MG63 (cell line): Measurements from ENCODE around the gene BANP. TPM values are rescaled to one million over a fixed set of nuclear protein-coding genes. Genes with fewer than 3 reads are reported as not detected.
"Not testable (repeated sequence)": the region's sequence is repeated elsewhere in the genome, so short reads cannot be mapped to it uniquely, and the experiment has no call there.

Experiments
- DNase-seq: peaks from one replicate; pipeline ENCODE4 v3.0.0-alpha.2; 2020
- H3K27me3 ChIP-seq: fragments of 250-450 bp; sonication (Bioruptor Pico); 2 replicates; pipeline ENCODE4 v1.5.1; 2020; ENCODE audit warnings: mild to moderate bottlenecking, moderate library complexity
- H3K36me3 ChIP-seq: fragments of 250-450 bp; sonication (Bioruptor Pico); 2 replicates; pipeline ENCODE4 v1.5.1; 2020; ENCODE audit warnings: mild to moderate bottlenecking, moderate library complexity
- H3K4me3 ChIP-seq: fragments of 250-450 bp; sonication (Bioruptor Pico); 2 replicates; pipeline ENCODE4 v1.5.1; 2020; ENCODE audit warnings: mild to moderate bottlenecking, moderate library complexity
- H3K9me3 ChIP-seq: fragments of 250-450 bp; sonication (Bioruptor Pico); 2 replicates; pipeline ENCODE4 v1.5.1; 2020; ENCODE audit warnings: mild to moderate bottlenecking, moderate library complexity
- total RNA-seq: library from RNA; depleted of rRNA; stranded (reverse); fragments of >200 nt; shearing (Covaris generic); gene quantifications from 2 replicates; pipeline ENCODE4 v1.2.3, GENCODE V29; 2014; ENCODE audit warnings: low replicate concordance

Gene BANP
- total RNA-seq, 1 experiment from 2014 or later, result 30.4 TPM

DNA sequence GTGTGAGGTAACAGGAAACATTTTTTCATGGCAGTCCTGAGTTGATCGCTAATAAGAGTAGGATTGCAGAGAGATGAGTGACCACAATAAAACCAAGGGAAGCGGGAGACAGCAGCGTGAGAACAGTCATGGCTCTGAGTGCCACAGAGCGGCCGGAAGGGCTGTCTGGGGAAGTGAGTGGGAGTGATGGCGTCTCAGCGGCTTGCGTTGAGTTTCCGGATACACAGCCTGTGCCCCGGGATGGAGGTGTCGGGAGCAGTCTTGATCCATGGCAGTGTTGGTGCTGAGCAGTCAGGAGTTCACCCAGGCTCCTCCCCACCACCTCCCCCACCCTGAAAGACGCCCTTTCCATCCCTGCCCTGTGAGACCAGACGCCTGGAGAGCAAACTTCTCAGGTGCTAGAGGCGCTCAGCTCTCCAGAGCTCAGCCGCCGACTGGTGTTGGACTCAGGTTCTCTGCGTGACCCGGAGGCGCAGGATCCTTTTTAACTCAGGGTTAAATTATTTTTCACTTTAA, 59.8 kb downstream of the BANP start:
- H3K27me3 ChIP-seq, result no peaks in the 10 kb centered on the region
- no peak overlapping the region for H3K4me3 ChIP-seq
- peaks cover 5% of the 10 kb centered on the region; the same call in 1 of the 2 replicates for H3K36me3 ChIP-seq
- no peaks in the 10 kb centered on the region for H3K9me3 ChIP-seq
- no peak for DNase-seq

GRCh38 chr16:88012360-88012759, 61.1 kb downstream of the BANP start:
- no peaks in the 10 kb centered on the region for H3K27me3 ChIP-seq
- H3K36me3 ChIP-seq, result peaks cover 3% of the 10 kb centered on the region; the same call in 1 of the 2 replicates
- no peak for DNase-seq
- H3K4me3 ChIP-seq, result no peak overlapping the region
- no peaks in the 10 kb centered on the region for H3K9me3 ChIP-seq

GRCh38 chr16:88013091-88013609, 61.9 kb downstream of the BANP start:
- peaks cover 3% of the 10 kb centered on the region; the same call in 1 of the 2 replicates for H3K36me3 ChIP-seq
- no peak overlapping the region for H3K4me3 ChIP-seq
- H3K27me3 ChIP-seq, result no peaks in the 10 kb centered on the region
- no peak for DNase-seq
- H3K9me3 ChIP-seq, result no peaks in the 10 kb centered on the region

DNA sequence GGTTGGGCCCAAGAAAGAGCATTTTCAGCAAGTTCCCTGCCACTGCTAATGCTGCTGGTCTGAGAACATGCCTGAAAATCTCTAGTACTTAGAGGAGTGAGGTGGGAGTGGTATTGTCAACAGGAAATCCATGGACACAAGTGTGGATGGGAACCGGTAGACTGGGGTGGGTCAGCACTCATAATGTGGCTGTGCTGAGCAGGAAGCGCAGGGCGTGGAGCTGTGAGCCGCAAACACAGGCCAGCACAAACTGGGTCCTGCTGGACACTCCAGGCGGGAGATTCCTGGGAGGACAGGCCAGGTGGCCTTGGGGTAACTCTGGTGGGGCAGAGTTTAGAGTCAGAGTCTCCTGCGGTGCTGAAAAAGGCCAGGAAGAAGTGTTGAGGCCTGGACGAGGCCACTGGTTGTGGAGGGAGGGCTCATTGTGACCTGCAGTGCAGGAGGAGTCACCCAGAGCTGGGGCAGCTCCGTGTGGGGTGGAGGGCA, 62.6 kb downstream of the BANP start:
- Histone ChIP-seq H3K4me3 (no peak overlapping the region), H3K36me3 (peaks cover 2% of the 10 kb centered on the region; the same call in 1 of the 2 replicates), H3K9me3 (no peaks in the 10 kb centered on the region), H3K27me3 (no peaks in the 10 kb centered on the region)
- no peak for DNase-seq

DNA sequence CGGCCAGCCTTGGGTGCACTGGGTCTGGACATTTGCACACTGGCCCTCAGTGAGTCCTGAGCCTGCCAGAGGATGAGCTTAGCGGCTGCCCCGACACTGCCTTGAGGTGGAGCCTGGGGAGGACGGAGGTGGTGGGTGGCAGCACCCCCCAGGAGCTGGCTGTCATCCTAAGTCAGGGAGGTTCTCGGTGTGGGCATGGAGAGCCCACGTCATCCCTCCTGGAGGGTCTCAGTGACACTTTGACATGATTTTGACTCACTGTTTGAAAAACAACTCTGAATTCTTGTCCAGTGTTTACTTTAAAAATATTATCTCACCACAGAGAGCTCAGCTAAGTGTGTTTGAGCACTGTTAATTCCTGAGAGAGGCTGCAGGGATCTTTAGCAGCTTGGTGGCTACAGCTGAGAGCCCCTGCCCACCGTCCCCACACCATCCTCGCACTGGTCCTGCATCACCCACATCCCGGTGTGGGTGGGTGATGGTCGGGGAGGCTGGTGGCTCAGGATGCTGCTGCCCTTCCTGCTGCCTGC, 63.1 kb downstream of the BANP start:
- peak; percentile 26 for DNase-seq
- Histone ChIP-seq H3K4me3 (no peak overlapping the region), H3K36me3 (no peaks in the 10 kb centered on the region), H3K27me3 (no peaks in the 10 kb centered on the region), H3K9me3 (no peaks in the 10 kb centered on the region)

- no peak for DNase-seq
- no peaks in the 10 kb centered on the region for H3K9me3 ChIP-seq
- no peaks in the 10 kb centered on the region for H3K27me3 ChIP-seq
- H3K4me3 ChIP-seq, result no peak overlapping the region
- no peaks in the 10 kb centered on the region for H3K36me3 ChIP-seq
Observed at GRCh38 chr16:88014954-88015805, 63.9 kb downstream of the BANP start.

GRCh38 chr16:88015806-88016140, 64.5 kb downstream of the BANP start:
- H3K4me3 ChIP-seq, result no peak overlapping the region
- H3K36me3 ChIP-seq, result no peaks in the 10 kb centered on the region
- DNase-seq, result no peak
- H3K27me3 ChIP-seq, result no peaks in the 10 kb centered on the region
- no peaks in the 10 kb centered on the region for H3K9me3 ChIP-seq

DNA sequence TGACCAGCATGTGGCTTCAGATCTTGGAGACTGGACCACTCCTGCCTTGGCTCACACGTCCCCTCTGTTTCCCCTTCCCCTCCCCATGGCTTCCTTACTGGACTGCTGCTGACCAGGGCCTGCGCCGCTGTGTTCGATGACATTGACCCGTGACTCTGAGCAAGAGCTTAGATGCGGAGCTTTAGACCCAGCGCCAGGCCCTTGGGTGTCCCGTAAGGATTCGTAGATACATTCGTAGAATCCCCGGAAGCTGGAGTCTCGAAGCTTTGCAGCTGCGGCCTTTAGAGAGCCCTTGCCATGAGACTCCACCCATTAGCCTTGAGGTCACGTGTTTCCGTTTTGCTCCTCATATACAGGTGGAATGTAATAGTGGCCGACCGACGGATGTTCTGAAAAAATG, 65.2 kb downstream of the BANP start:
- H3K36me3 ChIP-seq, H3K27me3 ChIP-seq, H3K4me3 ChIP-seq, DNase-seq, H3K9me3 ChIP-seq: not testable (repeated sequence)

- no peaks in the 10 kb centered on the region for H3K36me3 ChIP-seq
- H3K4me3 ChIP-seq, result no peak overlapping the region
- no peaks in the 10 kb centered on the region for H3K9me3 ChIP-seq
- DNase-seq, result no peak
- H3K27me3 ChIP-seq, result no peaks in the 10 kb centered on the region
Observed at GRCh38 chr16:88016964-88017363, 65.7 kb downstream of the BANP start.

GRCh38 chr16:88017587-88018101, 66.4 kb downstream of the BANP start:
- H3K27me3 ChIP-seq, result no peaks in the 10 kb centered on the region
- no peak overlapping the region for H3K4me3 ChIP-seq
- DNase-seq, result no peak
- H3K36me3 ChIP-seq, result no peaks in the 10 kb centered on the region; the same call in 1 of the 2 replicates
- no peaks in the 10 kb centered on the region for H3K9me3 ChIP-seq

- not testable (repeated sequence) for H3K9me3 ChIP-seq, DNase-seq, H3K36me3 ChIP-seq, H3K4me3 ChIP-seq, H3K27me3 ChIP-seq
Observed at GRCh38 chr16:88018382-88018781, 67.1 kb downstream of the BANP start.

GRCh38 chr16:88019041-88019820, 68.0 kb downstream of the BANP start:
- not testable (repeated sequence) for DNase-seq, H3K4me3 ChIP-seq, H3K9me3 ChIP-seq, H3K27me3 ChIP-seq, H3K36me3 ChIP-seq

DNA sequence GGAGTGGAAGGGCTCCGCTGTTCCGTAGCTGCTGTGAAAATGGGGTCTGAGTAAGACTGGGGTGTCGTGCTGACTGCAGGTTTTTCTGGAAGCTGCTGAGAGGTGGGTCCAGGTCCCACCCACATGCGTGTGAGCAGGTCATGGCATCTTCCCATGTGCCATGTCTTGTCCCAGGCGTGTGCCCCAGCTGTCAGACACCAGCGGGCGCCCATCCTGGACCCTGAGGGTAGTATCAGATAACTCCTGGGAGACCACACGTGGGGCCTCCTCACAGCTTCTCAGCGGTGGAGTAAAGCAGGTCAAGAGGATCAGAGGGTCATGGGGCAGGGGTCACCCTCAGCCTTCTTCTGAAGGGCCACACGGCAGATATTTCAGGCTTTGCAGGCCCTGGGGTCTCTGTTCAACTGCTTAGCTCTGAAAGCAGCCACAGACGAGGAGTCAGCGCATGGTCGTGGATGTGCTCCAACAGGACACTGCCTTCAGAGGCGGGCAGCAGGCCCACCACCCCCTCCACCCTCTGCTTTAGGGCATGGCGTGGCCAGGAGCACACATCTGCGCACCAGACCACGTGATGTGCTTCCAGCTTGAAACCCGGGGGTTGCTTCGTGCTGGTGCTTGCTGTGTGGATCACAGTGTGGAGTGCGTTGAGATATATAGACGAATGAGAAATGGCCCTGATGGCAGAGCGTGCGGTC, 68.7 kb downstream of the BANP start:
- DNase-seq, result no peak
- no peaks in the 10 kb centered on the region; the same call in 1 of the 2 replicates for H3K36me3 ChIP-seq
- H3K4me3 ChIP-seq, result no peak overlapping the region
- H3K27me3 ChIP-seq, result no peaks in the 10 kb centered on the region
- H3K9me3 ChIP-seq, result no peaks in the 10 kb centered on the region

GRCh38 chr16:88020516-88020885, 69.3 kb downstream of the BANP start:
- no peak for DNase-seq
- Histone ChIP-seq H3K9me3 (no peaks in the 10 kb centered on the region), H3K27me3 (no peaks in the 10 kb centered on the region), H3K36me3 (no peaks in the 10 kb centered on the region; the same call in 1 of the 2 replicates), H3K4me3 (no peak overlapping the region)

DNA sequence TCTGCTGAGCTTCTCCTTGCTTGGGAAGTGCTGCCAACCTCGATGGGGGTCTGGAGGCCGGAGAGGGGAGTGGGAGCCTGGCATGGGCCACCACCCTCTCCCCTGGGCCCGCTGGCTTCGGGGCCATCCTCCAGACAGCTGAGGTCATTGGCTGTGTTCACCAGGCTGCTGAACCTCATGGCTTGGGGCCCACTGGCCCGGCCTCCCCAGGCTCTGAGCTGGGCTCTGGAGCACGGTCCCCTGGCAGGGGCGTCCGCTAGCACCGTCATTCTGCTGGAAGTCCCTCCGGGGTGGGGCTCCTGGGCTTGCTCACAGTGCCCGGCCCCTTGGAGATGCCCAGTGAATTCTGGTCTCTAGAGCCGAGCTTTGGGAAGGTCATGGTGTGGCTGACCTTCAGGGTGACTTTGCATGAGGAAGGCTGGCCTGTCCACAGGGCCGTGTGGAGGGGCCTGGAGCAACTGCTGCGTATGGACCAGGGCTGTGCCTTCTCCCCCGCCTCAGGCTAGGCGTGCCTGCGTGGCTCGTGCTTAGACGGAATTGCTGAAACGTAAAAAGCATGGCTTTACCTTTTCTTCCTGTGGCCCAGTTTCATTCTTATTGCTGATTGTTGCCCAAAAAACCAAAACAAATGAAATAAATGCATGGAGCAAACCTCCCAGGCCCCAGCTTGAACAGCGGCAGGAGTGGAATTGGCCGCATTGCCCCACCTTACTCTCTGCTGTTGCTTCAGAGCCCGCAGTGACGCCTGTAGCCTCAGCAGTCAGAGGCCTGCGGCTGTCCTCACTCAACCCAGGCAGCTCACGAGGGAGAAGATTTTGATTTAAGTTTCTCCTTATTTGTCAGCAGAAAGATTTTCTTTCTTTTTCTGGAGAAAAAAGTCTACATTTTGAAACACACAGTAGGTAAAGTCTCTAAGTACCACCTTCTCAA, 70.1 kb downstream of the BANP start:
- DNase-seq, H3K9me3 ChIP-seq, H3K36me3 ChIP-seq, H3K4me3 ChIP-seq, H3K27me3 ChIP-seq: not testable (repeated sequence)
